Mesothelial cell of epicardium (in vitro differentiated cells): Measurements from ENCODE around the gene AMOTL1. TPM values are rescaled to one million over a fixed set of nuclear protein-coding genes. Genes with fewer than 3 reads are reported as not detected.

Source experiments
- DNase-seq, 2 experiments: peaks; one replicate each; pipeline ENCODE4 v3.0.0; 2021; ENCODE audit warnings: low spot score in 2 of 2; ENCODE audit not compliant: unreplicated experiment in 2 of 2
- H3K27ac Mint-ChIP-seq: 2 replicates; pipeline ENCODE4 v1.8.0; 2021; ENCODE audit warnings: mixed read lengths
- H3K27me3 Mint-ChIP-seq: 2 replicates; pipeline ENCODE4 v1.8.0; 2021; ENCODE audit warnings: low read depth, mixed read lengths
- H3K36me3 Mint-ChIP-seq: 2 replicates; pipeline ENCODE4 v1.8.0; 2021; ENCODE audit warnings: mixed read lengths
- H3K4me1 Mint-ChIP-seq: 2 replicates; pipeline ENCODE4 v1.8.0; 2021; ENCODE audit warnings: mixed read lengths
- H3K4me3 Mint-ChIP-seq: 2 replicates; pipeline ENCODE4 v1.8.0; 2021; ENCODE audit warnings: mild to moderate bottlenecking, moderate library complexity, mixed read lengths
- H3K9me3 Mint-ChIP-seq: 2 replicates; pipeline ENCODE4 v1.8.0; 2021; ENCODE audit warnings: mixed read lengths
- total RNA-seq: library from RNA; stranded (reverse); gene quantifications from 3 replicates; pipeline ENCODE4 v1.2.1, GENCODE V29; 2021
- TF ChIP-seq, protein P1 (sequence below): fragments of 200-600 bp; sonication (generic); IDR thresholded peaks from one replicate; pipeline ENCODE4 v1.5.0; 2021; ENCODE audit warnings: antibody characterized with exemption; ENCODE audit not compliant: unreplicated experiment

Gene AMOTL1
- total RNA-seq, 1 donor from 2014 or later: 77.8 TPM

- DNase-seq: no peak
- no peaks in the 10 kb centered on the region for H3K9me3 Mint-ChIP-seq
- no peaks in the 10 kb centered on the region for H3K36me3 Mint-ChIP-seq
- H3K27me3 Mint-ChIP-seq: no peaks in the 10 kb centered on the region
- no peak overlapping the region for H3K4me3 Mint-ChIP-seq
- TF ChIP-seq, protein P1, sequence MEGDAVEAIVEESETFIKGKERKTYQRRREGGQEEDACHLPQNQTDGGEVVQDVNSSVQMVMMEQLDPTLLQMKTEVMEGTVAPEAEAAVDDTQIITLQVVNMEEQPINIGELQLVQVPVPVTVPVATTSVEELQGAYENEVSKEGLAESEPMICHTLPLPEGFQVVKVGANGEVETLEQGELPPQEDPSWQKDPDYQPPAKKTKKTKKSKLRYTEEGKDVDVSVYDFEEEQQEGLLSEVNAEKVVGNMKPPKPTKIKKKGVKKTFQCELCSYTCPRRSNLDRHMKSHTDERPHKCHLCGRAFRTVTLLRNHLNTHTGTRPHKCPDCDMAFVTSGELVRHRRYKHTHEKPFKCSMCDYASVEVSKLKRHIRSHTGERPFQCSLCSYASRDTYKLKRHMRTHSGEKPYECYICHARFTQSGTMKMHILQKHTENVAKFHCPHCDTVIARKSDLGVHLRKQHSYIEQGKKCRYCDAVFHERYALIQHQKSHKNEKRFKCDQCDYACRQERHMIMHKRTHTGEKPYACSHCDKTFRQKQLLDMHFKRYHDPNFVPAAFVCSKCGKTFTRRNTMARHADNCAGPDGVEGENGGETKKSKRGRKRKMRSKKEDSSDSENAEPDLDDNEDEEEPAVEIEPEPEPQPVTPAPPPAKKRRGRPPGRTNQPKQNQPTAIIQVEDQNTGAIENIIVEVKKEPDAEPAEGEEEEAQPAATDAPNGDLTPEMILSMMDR: no peak
- peaks cover 6% of the 10 kb centered on the region for H3K4me1 Mint-ChIP-seq
- no peak overlapping the region for H3K27ac Mint-ChIP-seq
Measured at GRCh38 chr11:94920311-94920710, 152.2 kb downstream of the AMOTL1 start.

- H3K4me1 Mint-ChIP-seq: peaks cover 25% of the 10 kb centered on the region
- no peak for DNase-seq
- H3K4me3 Mint-ChIP-seq: no peak overlapping the region
- H3K27ac Mint-ChIP-seq: no peak overlapping the region
- no peaks in the 10 kb centered on the region for H3K9me3 Mint-ChIP-seq
- no peaks in the 10 kb centered on the region for H3K36me3 Mint-ChIP-seq
- TF ChIP-seq, protein P1: no peak
- no peaks in the 10 kb centered on the region for H3K27me3 Mint-ChIP-seq
Measured at GRCh38 chr11:94922321-94923003, 154.3 kb downstream of the AMOTL1 start.

GRCh38 chr11:94923004-94923334 lies 154.8 kb downstream of the AMOTL1 start:
- Mint-ChIP-seq H3K9me3 (no peaks in the 10 kb centered on the region), H3K36me3 (no peaks in the 10 kb centered on the region), H3K27ac (no peak overlapping the region), H3K27me3 (no peaks in the 10 kb centered on the region), H3K4me1 (peaks cover 25% of the 10 kb centered on the region), H3K4me3 (no peak overlapping the region)
- TF ChIP-seq, protein P1: no peak
- DNase-seq: no peak

GRCh38 chr11:94924171-94924572 lies 156.0 kb downstream of the AMOTL1 start:
- no peaks in the 10 kb centered on the region for H3K36me3 Mint-ChIP-seq
- H3K27ac Mint-ChIP-seq: no peak overlapping the region
- TF ChIP-seq, protein P1: no peak
- no peak overlapping the region for H3K4me3 Mint-ChIP-seq
- H3K9me3 Mint-ChIP-seq: no peaks in the 10 kb centered on the region
- DNase-seq: no peak
- peaks cover 32% of the 10 kb centered on the region for H3K4me1 Mint-ChIP-seq
- H3K27me3 Mint-ChIP-seq: no peaks in the 10 kb centered on the region

GRCh38 chr11:94924612-94925011 lies 156.5 kb downstream of the AMOTL1 start:
- no peak for DNase-seq
- Mint-ChIP-seq H3K27ac (peak overlapping the region; percentile 36), H3K4me3 (no peak overlapping the region), H3K27me3 (no peaks in the 10 kb centered on the region), H3K4me1 (peaks cover 32% of the 10 kb centered on the region), H3K9me3 (no peaks in the 10 kb centered on the region), H3K36me3 (no peaks in the 10 kb centered on the region)
- TF ChIP-seq, protein P1: no peak
